ENCODE measurements around the gene ANKRD28. TPM values are rescaled to one million over a fixed set of nuclear protein-coding genes. Genes with fewer than 3 reads are reported as not detected.

ANKRD28 gene
- polyA plus RNA-seq, 1 donor, result 29.8 TPM

DNA sequence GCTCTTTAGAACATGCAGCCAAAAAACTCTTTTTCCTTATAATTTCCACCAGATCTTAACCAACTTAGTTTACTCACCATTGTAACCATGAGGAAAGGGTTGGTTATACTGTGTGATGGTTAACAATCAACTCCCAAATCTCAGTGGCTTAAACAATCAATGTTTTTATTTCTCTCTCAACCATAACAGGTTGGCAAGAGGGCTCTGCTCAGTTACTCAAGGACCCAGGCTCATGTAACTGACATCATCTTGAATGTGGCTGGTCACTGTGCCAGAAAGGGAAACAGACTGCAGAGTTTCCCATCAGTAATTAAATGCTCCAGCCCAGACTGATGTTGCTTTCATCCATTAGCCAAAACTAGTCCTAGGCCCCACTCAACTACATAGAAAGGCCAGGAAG, 69.0 kb downstream of the ANKRD28 start:
- Histone ChIP-seq H3K4me1 (ENCODE audit: control insufficient read depth, insufficient read depth, low read length) (no peaks in the 10 kb centered on the region), H3K27me3 (ENCODE audit: control insufficient read depth, insufficient read depth, low read length) (no peaks in the 10 kb centered on the region), H3K9me3 (ENCODE audit: control insufficient read depth, low read depth, low read length) (no peaks in the 10 kb centered on the region), H3K4me3 (ENCODE audit: low read length) (no peak overlapping the region), H3K27ac (ENCODE audit: low read length) (no peak overlapping the region), H3K36me3 (ENCODE audit: control insufficient read depth, insufficient read depth, low read length) (peaks cover 32% of the 10 kb centered on the region)
- DNase-seq, result no peak

DNA sequence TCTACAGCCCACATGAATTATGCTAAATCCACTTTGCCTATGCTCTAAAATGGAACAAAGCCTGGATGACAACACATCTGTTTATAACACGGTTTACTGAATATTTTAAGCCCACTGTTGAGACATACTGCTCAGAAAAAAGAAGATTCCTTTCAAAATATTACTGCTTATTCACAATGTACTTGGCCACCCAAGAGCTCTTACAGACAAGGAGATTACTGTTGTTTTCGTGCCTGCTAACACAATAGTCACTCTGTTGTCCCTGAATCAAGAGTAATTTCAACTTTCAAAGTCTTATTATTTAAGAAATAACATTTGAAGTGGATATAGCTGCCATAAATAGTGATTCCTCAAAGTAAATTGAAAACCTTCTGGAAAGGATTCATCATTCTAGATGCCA, 70.9 kb downstream of the ANKRD28 start:
- Histone ChIP-seq H3K27ac (ENCODE audit: low read length) (no peak overlapping the region), H3K36me3 (ENCODE audit: control insufficient read depth, insufficient read depth, low read length) (peaks cover 37% of the 10 kb centered on the region), H3K4me3 (ENCODE audit: low read length) (no peak overlapping the region), H3K27me3 (ENCODE audit: control insufficient read depth, insufficient read depth, low read length) (no peaks in the 10 kb centered on the region), H3K4me1 (ENCODE audit: control insufficient read depth, insufficient read depth, low read length) (no peaks in the 10 kb centered on the region), H3K9me3 (ENCODE audit: control insufficient read depth, low read depth, low read length) (no peaks in the 10 kb centered on the region)
- no CpG with 5 or more reads among the region's 2 CpGs for WGBS (ENCODE audit: insufficient coverage, low lambda C conversion rate)
- no peak for DNase-seq

DNA sequence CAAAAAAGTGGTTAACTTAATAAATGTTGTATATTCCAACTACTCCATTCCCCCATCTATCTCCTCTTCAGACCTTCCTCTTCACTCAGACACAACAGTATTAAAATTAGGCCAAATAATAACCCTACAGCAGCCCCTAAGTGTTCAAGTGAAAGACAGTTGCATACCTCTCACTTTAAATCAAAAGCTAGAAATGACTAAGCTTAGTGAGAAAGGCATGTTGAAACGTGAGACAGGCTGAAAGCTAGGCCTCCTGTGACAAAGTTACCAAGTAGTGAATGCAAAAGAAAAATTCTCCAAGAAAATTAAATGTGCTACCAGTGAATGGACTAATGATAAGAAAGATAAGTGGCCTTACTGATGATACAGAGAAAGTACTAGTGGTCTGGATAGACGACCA, 71.7 kb downstream of the ANKRD28 start:
- no peak for DNase-seq
- no peaks in the 10 kb centered on the region for H3K9me3 ChIP-seq (ENCODE audit: control insufficient read depth, low read depth, low read length)
- H3K27ac ChIP-seq (ENCODE audit: low read length), result no peak overlapping the region
- 60% methylated on average over 1 of the region's 2 CpGs for WGBS (ENCODE audit: insufficient coverage, low lambda C conversion rate)
- H3K4me1 ChIP-seq (ENCODE audit: control insufficient read depth, insufficient read depth, low read length), result no peaks in the 10 kb centered on the region
- H3K27me3 ChIP-seq (ENCODE audit: control insufficient read depth, insufficient read depth, low read length), result no peaks in the 10 kb centered on the region
- peaks cover 36% of the 10 kb centered on the region for H3K36me3 ChIP-seq (ENCODE audit: control insufficient read depth, insufficient read depth, low read length)
- no peak overlapping the region for H3K4me3 ChIP-seq (ENCODE audit: low read length)

DNA sequence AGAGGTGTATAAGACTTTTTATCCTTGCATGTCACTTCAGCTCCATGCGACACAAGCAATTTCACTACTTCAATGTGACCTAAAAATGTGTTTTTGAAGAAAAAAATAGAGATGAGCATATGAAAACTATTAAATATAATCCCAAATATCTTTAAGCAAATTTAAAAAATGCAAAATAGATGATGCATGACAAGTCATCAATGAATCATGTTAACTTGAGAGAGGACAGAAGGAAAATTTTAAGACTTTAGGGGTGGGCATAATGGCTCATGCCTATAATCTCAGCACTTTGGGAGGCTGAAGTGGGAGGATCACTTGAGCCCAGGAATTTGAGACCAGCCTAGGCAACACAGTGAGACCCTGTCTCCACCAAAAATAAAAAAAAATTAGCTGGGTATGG, 73.3 kb downstream of the ANKRD28 start:
- 86% methylated on average over 1 of the region's 1 CpG for WGBS (ENCODE audit: insufficient coverage, low lambda C conversion rate)
- DNase-seq, result no peak
- Histone ChIP-seq H3K4me1 (ENCODE audit: control insufficient read depth, insufficient read depth, low read length) (no peaks in the 10 kb centered on the region), H3K27ac (ENCODE audit: low read length) (no peak overlapping the region), H3K27me3 (ENCODE audit: control insufficient read depth, insufficient read depth, low read length) (no peaks in the 10 kb centered on the region), H3K9me3 (ENCODE audit: control insufficient read depth, low read depth, low read length) (no peaks in the 10 kb centered on the region), H3K36me3 (ENCODE audit: control insufficient read depth, insufficient read depth, low read length) (peaks cover 42% of the 10 kb centered on the region), H3K4me3 (ENCODE audit: low read length) (no peak overlapping the region)

DNA sequence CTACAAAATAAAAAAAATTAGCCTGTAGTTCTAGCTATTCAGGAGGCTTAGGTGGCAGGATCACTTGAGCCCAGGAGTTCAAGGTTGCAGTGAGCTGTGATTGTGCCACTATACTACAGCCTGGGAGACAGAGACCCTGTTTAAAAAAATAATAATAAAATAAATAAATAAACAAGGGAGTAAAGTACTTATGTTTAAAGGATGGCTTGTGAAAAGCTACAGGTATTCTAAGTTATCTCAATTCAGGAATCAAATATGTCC, 74.2 kb downstream of the ANKRD28 start:
- no peak for DNase-seq
- Histone ChIP-seq H3K27ac (ENCODE audit: low read length) (no peak overlapping the region), H3K27me3 (ENCODE audit: control insufficient read depth, insufficient read depth, low read length) (no peaks in the 10 kb centered on the region), H3K4me3 (ENCODE audit: low read length) (no peak overlapping the region), H3K4me1 (ENCODE audit: control insufficient read depth, insufficient read depth, low read length) (no peaks in the 10 kb centered on the region), H3K36me3 (ENCODE audit: control insufficient read depth, insufficient read depth, low read length) (peaks cover 38% of the 10 kb centered on the region), H3K9me3 (ENCODE audit: control insufficient read depth, low read depth, low read length) (no peaks in the 10 kb centered on the region)

DNA sequence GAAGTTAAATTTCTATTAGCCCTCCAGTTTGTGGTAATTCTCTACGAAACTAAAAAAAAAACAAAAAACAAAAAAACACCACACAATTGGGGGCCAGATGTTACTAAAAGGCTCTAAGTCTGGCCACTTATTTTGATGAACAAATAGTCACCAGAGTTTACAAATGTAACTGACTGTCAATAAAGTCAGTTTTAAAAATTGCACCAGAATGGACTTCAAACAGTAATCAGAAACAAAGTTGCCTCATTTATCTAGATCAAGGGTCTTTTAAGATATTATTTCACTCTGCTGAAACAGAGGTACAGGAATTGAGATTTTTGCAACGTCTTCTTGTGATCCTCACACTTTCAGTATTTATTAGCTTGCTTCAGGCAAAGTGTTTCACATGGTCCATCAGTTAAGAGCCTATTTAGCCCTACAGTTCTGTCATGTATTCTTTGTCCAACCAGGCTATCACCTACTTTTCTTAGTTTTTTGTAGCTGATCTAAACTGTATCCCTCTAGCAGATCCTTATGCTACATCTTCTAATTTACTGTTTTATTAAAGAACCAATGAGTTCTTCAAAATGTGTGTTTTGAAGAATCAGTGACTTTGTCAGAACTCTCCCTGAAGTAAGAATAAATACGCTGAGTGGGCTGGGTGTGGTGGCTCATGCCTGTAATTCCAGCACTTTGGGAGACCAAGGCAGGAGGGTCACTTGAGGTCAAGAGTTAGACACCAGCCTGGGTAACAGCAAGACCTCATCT, 74.7 kb downstream of the ANKRD28 start:
- no peak for DNase-seq
- H3K27me3 ChIP-seq (ENCODE audit: control insufficient read depth, insufficient read depth, low read length), result no peaks in the 10 kb centered on the region
- no peaks in the 10 kb centered on the region for H3K4me1 ChIP-seq (ENCODE audit: control insufficient read depth, insufficient read depth, low read length)
- no peaks in the 10 kb centered on the region for H3K9me3 ChIP-seq (ENCODE audit: control insufficient read depth, low read depth, low read length)
- no CpG with 5 or more reads among the region's 3 CpGs for WGBS (ENCODE audit: insufficient coverage, low lambda C conversion rate)
- H3K4me3 ChIP-seq (ENCODE audit: low read length), result no peak overlapping the region
- peaks cover 33% of the 10 kb centered on the region for H3K36me3 ChIP-seq (ENCODE audit: control insufficient read depth, insufficient read depth, low read length)
- no peak overlapping the region for H3K27ac ChIP-seq (ENCODE audit: low read length)

DNA sequence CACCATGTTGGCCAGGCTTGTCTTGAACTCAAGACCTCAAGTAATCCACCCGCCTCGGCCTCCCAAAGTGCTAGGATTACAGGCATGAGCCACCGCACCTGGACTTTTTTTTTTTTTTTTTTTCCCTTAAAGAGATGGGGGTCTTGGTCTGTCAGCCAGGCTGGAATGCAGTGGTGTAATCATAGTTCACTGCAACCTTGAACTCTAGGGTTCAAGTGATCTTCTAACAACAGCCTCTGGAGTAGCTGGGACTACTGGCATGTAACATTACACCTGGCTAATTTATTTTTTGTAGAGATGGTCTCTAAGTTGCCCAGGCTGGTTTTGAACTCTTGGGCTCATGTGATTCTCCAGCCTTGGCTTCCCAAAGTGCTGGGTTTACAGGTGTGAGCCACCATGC, 81.6 kb downstream of the ANKRD28 start:
- Histone ChIP-seq H3K36me3 (ENCODE audit: control insufficient read depth, insufficient read depth, low read length) (peaks cover 12% of the 10 kb centered on the region), H3K4me3 (ENCODE audit: low read length) (no peak overlapping the region), H3K4me1 (ENCODE audit: control insufficient read depth, insufficient read depth, low read length) (no peaks in the 10 kb centered on the region), H3K27ac (ENCODE audit: low read length) (no peak overlapping the region), H3K9me3 (ENCODE audit: control insufficient read depth, low read depth, low read length) (no peaks in the 10 kb centered on the region), H3K27me3 (ENCODE audit: control insufficient read depth, insufficient read depth, low read length) (no peaks in the 10 kb centered on the region)
- WGBS (ENCODE audit: insufficient coverage, low lambda C conversion rate), result no CpG with 5 or more reads among the region's 3 CpGs
- no peak for DNase-seq

DNA sequence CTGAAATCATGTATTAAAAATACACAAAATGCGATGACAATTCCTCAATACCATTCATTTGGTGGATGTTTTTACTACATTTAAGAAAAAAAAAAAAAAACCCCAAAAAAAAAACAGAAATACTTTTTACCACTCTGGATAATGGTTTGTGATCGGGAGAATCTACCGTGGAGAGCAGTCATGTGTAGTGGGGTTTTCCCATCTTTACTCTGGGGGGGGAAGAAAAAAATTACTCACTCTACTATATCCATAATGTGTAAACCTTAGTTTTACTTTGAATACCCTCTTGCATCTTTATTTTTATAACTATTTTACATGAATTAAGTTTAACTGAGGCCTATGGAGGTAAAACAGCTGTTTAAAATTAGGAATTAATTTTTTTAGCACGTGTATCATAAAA, 83.3 kb downstream of the ANKRD28 start:
- Histone ChIP-seq H3K27me3 (ENCODE audit: control insufficient read depth, insufficient read depth, low read length) (no peaks in the 10 kb centered on the region), H3K9me3 (ENCODE audit: control insufficient read depth, low read depth, low read length) (no peaks in the 10 kb centered on the region), H3K36me3 (ENCODE audit: control insufficient read depth, insufficient read depth, low read length) (peaks cover 12% of the 10 kb centered on the region), H3K4me1 (ENCODE audit: control insufficient read depth, insufficient read depth, low read length) (no peaks in the 10 kb centered on the region), H3K27ac (ENCODE audit: low read length) (no peak overlapping the region), H3K4me3 (ENCODE audit: low read length) (no peak overlapping the region)
- DNase-seq, result no peak
- WGBS (ENCODE audit: insufficient coverage, low lambda C conversion rate), result 100% methylated on average over 1 of the region's 4 CpGs

DNA sequence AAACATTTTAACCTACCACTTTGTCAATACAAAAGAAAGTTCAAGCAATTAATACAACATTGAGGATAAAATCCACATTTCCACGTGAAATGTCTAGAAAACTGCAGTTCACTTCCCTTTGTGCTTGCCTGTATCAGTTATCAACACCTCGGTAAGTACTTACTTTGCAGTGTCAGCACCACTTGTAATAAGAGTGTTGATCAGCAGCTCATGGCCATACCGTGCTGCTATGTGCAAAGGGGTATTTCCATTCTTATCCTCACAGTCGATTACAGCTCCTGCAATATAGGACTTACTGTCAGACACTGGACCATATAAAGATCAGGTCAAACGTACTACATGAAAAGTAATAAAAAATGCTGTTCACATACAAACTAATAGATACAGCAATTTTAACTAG, 84.4 kb downstream of the ANKRD28 start:
- Histone ChIP-seq H3K27ac (ENCODE audit: low read length) (no peak overlapping the region), H3K36me3 (ENCODE audit: control insufficient read depth, insufficient read depth, low read length) (peaks cover 19% of the 10 kb centered on the region), H3K4me3 (ENCODE audit: low read length) (no peak overlapping the region), H3K27me3 (ENCODE audit: control insufficient read depth, insufficient read depth, low read length) (no peaks in the 10 kb centered on the region), H3K9me3 (ENCODE audit: control insufficient read depth, low read depth, low read length) (no peaks in the 10 kb centered on the region), H3K4me1 (ENCODE audit: control insufficient read depth, insufficient read depth, low read length) (no peaks in the 10 kb centered on the region)
- WGBS (ENCODE audit: insufficient coverage, low lambda C conversion rate), result 90% methylated on average over 2 of the region's 5 CpGs
- DNase-seq, result no peak

DNA sequence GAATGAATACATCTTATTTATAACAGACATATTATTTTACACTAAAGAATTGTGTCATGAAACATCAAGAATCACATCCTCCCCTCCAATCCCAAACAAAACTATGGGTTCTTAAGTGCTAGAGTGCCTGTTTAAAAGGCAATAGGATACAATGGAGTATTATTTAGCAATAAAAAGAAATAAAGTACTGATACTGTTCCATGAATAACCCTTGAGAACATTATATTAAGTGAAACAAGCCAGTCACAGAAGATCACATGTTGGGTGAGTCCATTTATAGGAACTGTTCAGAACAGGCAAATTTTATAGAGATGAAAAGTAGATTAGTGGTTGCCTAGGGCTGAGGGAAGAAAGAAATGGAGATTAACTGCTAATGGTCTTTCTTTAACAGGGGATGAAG, 86.5 kb downstream of the ANKRD28 start:
- Histone ChIP-seq H3K4me3 (ENCODE audit: low read length) (no peak overlapping the region), H3K27ac (ENCODE audit: low read length) (no peak overlapping the region), H3K27me3 (ENCODE audit: control insufficient read depth, insufficient read depth, low read length) (no peaks in the 10 kb centered on the region), H3K36me3 (ENCODE audit: control insufficient read depth, insufficient read depth, low read length) (peaks cover 27% of the 10 kb centered on the region), H3K4me1 (ENCODE audit: control insufficient read depth, insufficient read depth, low read length) (no peaks in the 10 kb centered on the region), H3K9me3 (ENCODE audit: control insufficient read depth, low read depth, low read length) (no peaks in the 10 kb centered on the region)
- DNase-seq, result no peak

DNA sequence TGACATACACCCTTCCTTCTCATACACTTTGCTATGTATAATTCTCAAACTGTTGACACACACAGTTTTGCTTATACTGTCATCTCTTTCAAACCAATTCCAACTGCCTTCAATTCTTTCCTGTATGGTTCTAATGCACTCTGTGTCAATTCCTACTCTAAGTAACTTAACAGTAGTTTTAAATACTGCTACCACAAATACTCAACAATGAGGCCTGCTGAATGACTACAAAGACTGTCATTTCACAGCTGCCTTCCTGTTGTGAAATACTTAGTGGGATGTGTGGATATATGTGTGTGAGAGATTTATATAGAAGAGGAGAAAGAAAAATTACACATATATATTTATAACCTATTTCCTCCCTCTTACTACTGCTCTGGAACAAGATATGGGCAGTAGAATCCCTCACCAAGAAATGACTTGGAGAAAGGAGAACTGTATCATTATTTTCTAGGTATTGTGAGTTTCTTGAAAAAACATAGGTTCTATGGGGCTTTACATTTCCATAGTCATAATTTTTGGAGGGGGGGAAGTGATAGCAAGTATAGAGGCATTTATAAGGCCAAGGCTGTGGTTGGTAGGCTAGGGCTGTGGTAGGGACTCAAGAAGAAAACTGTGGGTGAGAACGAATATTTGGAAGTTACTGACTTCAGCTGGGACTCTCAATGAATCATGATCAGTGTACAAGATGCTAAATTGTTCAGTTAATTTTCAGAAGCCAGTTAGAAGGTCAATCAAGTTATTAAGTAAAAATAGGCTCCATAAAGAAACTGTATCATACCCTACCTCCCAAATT, 88.7 kb downstream of the ANKRD28 start:
- no peaks in the 10 kb centered on the region for H3K27me3 ChIP-seq (ENCODE audit: control insufficient read depth, insufficient read depth, low read length)
- H3K4me1 ChIP-seq (ENCODE audit: control insufficient read depth, insufficient read depth, low read length), result no peaks in the 10 kb centered on the region
- no peak overlapping the region for H3K4me3 ChIP-seq (ENCODE audit: low read length)
- no peak overlapping the region for H3K27ac ChIP-seq (ENCODE audit: low read length)
- no peaks in the 10 kb centered on the region for H3K9me3 ChIP-seq (ENCODE audit: control insufficient read depth, low read depth, low read length)
- H3K36me3 ChIP-seq (ENCODE audit: control insufficient read depth, insufficient read depth, low read length), result peaks cover 29% of the 10 kb centered on the region
- 100% methylated on average over 1 of the region's 1 CpG for WGBS (ENCODE audit: insufficient coverage, low lambda C conversion rate)
- DNase-seq, result no peak
